ENCODE results near the gene ZNF783.

- TF ChIP-seq ELF4 (IDR thresholded peaks at IDR 0.05) (no peak), BHLHE40 (IDR thresholded peaks at IDR 0.05; ENCODE audit: borderline replicate concordance) (no peak), FOXA1 (IDR thresholded peaks at IDR 0.05) (no peak), SUZ12 (IDR thresholded peaks at IDR 0.05) (no peak)
Observed at GRCh38 chr7:149293338-149293737, 31.3 kb downstream of the ZNF783 start.

Measured in HEK293T (cell line).